H9 (cell line): Measurements from ENCODE around the gene ASXL3. TPM values are rescaled to one million over a fixed set of nuclear protein-coding genes. Genes with fewer than 3 reads are reported as not detected.
A peak's percentile ranks its signal among the peaks of the same experiment; 100 is the strongest.

Experiments used
- DNase-seq: peaks from one replicate; pipeline ENCODE4 v3.0.0-alpha.2; 2017
- H2AFZ ChIP-seq: one replicate; pipeline ENCODE4 v1.6.1; 2013; ENCODE audit warnings: mild to moderate bottlenecking, low read length, control low read depth, moderate library complexity
- H2AK5ac ChIP-seq: 2 replicates; pipeline ENCODE4 v1.6.1; 2013; ENCODE audit warnings: low read length, control low read depth, mixed read lengths; ENCODE audit not compliant: insufficient read length
- H2BK120ac ChIP-seq: one replicate; pipeline ENCODE4 v1.6.1; 2013; ENCODE audit warnings: low read depth, mild to moderate bottlenecking, low read length, control low read depth, inconsistent platforms; ENCODE audit not compliant: poor library complexity, severe bottlenecking
- H2BK12ac ChIP-seq: 2 replicates; pipeline ENCODE4 v1.6.1; 2013; ENCODE audit warnings: low read length, control low read depth, mixed read lengths, low read depth; ENCODE audit not compliant: insufficient read length
- H2BK15ac ChIP-seq: 2 replicates; pipeline ENCODE4 v1.6.1; 2013; ENCODE audit warnings: low read depth, low read length, control low read depth
- H2BK20ac ChIP-seq: one replicate; pipeline ENCODE4 v1.6.1; 2013; ENCODE audit warnings: low read depth, mild to moderate bottlenecking, low read length, control low read depth, inconsistent platforms; ENCODE audit not compliant: poor library complexity, severe bottlenecking
- H2BK5ac ChIP-seq: 2 replicates; pipeline ENCODE4 v1.6.1; 2013; ENCODE audit warnings: low read length, control low read depth, mixed read lengths; ENCODE audit not compliant: insufficient read length
- H3K14ac ChIP-seq: 2 replicates; pipeline ENCODE4 v1.6.1; 2013; ENCODE audit warnings: low read length, control low read depth; ENCODE audit not compliant: insufficient read depth
- H3K18ac ChIP-seq: 2 replicates; pipeline ENCODE4 v1.6.1; 2013; ENCODE audit warnings: low read depth, mild to moderate bottlenecking, mixed read lengths, low read length, control low read depth; ENCODE audit not compliant: insufficient read length
- H3K23ac ChIP-seq: 2 replicates; pipeline ENCODE4 v1.6.1; 2013; ENCODE audit warnings: low read length, control low read depth, mixed read lengths, low read depth; ENCODE audit not compliant: insufficient read length
- H3K23me2 ChIP-seq: 2 replicates; pipeline ENCODE4 v1.6.1; 2013; ENCODE audit warnings: low read depth, mild to moderate bottlenecking, mixed read lengths, low read length, control low read depth; ENCODE audit not compliant: insufficient read length, poor library complexity, severe bottlenecking
- H3K27ac ChIP-seq: 2 replicates; pipeline ENCODE4 v1.5.1; 2013; ENCODE audit warnings: low read length, control low read depth, mixed read lengths, low read depth; ENCODE audit not compliant: insufficient read length
- H3K27me3 ChIP-seq: 2 replicates; pipeline ENCODE4 v1.6.1; 2013; ENCODE audit warnings: low read length, control low read depth, inconsistent platforms; ENCODE audit not compliant: insufficient read depth
- H3K4ac ChIP-seq: 2 replicates; pipeline ENCODE4 v1.6.1; 2013; ENCODE audit warnings: low read depth, mild to moderate bottlenecking, control low read depth, inconsistent platforms, low read length, moderate library complexity
- H3K4me1 ChIP-seq: 2 replicates; pipeline ENCODE4 v1.6.1; 2013; ENCODE audit warnings: low read length, control low read depth, inconsistent platforms; ENCODE audit not compliant: insufficient read depth
- H3K4me2 ChIP-seq: 2 replicates; pipeline ENCODE4 v1.6.1; 2013; ENCODE audit warnings: low read length, control low read depth, mixed read lengths; ENCODE audit not compliant: insufficient read length, insufficient read depth
- H3K56ac ChIP-seq: 2 replicates; pipeline ENCODE4 v1.6.1; 2013; ENCODE audit warnings: low read depth, mild to moderate bottlenecking, mixed read lengths, low read length, control low read depth; ENCODE audit not compliant: insufficient read length
- H3K79me1 ChIP-seq: 2 replicates; pipeline ENCODE4 v1.6.1; 2013; ENCODE audit warnings: low read depth, mild to moderate bottlenecking, moderate library complexity, low read length, control low read depth, inconsistent platforms; ENCODE audit not compliant: insufficient read depth, poor library complexity, severe bottlenecking
- H3K79me2 ChIP-seq: 2 replicates; pipeline ENCODE4 v1.6.1; 2013; ENCODE audit warnings: low read length, control low read depth, inconsistent platforms; ENCODE audit not compliant: insufficient read depth
- H3K9ac ChIP-seq: 2 replicates; pipeline ENCODE4 v1.6.1; 2013; ENCODE audit warnings: low read length, control low read depth, mixed read lengths; ENCODE audit not compliant: insufficient read length; ENCODE audit errors: extremely low read depth
- H3K9me3 ChIP-seq: one replicate; pipeline ENCODE4 v1.6.1; 2013; ENCODE audit warnings: low read depth, low read length, inconsistent platforms; ENCODE audit not compliant: control insufficient read depth
- H3T11ph ChIP-seq: one replicate; pipeline ENCODE4 v1.6.1; 2013; ENCODE audit warnings: mild to moderate bottlenecking, low read length, control low read depth, inconsistent platforms
- H4K20me1 ChIP-seq: one replicate; pipeline ENCODE4 v1.6.1; 2013; ENCODE audit not compliant: control insufficient read depth, insufficient read length, insufficient read depth
- H4K5ac ChIP-seq: 2 replicates; pipeline ENCODE4 v1.6.1; 2013; ENCODE audit warnings: low read depth, mild to moderate bottlenecking, mixed read lengths, low read length, control low read depth; ENCODE audit not compliant: insufficient read length
- H4K8ac ChIP-seq: replicated peaks from 2 replicates; pipeline ENCODE4 v1.6.1; 2013; ENCODE audit warnings: low read length, control low read depth, mixed read lengths, low read depth; ENCODE audit not compliant: insufficient read length
- H4K91ac ChIP-seq: 2 replicates; pipeline ENCODE4 v1.6.1; 2013; ENCODE audit warnings: low read depth, mild to moderate bottlenecking, moderate library complexity, mixed read lengths, low read length, control low read depth; ENCODE audit not compliant: insufficient read length
- H3K27ac Mint-ChIP-seq, 3 experiments: 2 replicates in 2 of 3; 3 replicates in 1 of 3; pipeline ENCODE4 v1.8.0; 2020 to 2021; ENCODE audit warnings: mixed read lengths in 3 of 3, mild to moderate bottlenecking in 1 of 3, moderate library complexity in 1 of 3
- H3K27me3 Mint-ChIP-seq: 2 replicates; pipeline ENCODE4 v1.8.0; 2021; ENCODE audit warnings: low read depth, mild to moderate bottlenecking, moderate library complexity, mixed read lengths
- H3K36me3 Mint-ChIP-seq, 3 experiments: 2 replicates in 2 of 3; 3 replicates in 1 of 3; pipeline ENCODE4 v1.8.0; 2020 to 2021; ENCODE audit warnings: low read depth in 3 of 3, mixed read lengths in 3 of 3; ENCODE audit not compliant: insufficient read depth in 1 of 3
- H3K4me1 Mint-ChIP-seq, 2 experiments: 2 replicates each; pipeline ENCODE4 v1.8.0; 2020; ENCODE audit warnings: mixed read lengths in 2 of 2
- H3K4me3 Mint-ChIP-seq, 2 experiments: 2 replicates in 1 of 2; 3 replicates in 1 of 2; pipeline ENCODE4 v1.8.0; 2020 to 2021; ENCODE audit warnings: mild to moderate bottlenecking in 2 of 2, mixed read lengths in 2 of 2, moderate library complexity in 1 of 2
- H3K9me3 Mint-ChIP-seq, 2 experiments: 2 replicates in 1 of 2; 3 replicates in 1 of 2; pipeline ENCODE4 v1.8.0; 2020; ENCODE audit warnings: mild to moderate bottlenecking in 2 of 2, mixed read lengths in 2 of 2, moderate library complexity in 1 of 2
- CTCF ChIP-seq: fragments of 200-600 bp; sonication (generic); conservative IDR thresholded peaks from 3 replicates; pipeline ENCODE4 v1.8.0; 2021; ENCODE audit warnings: antibody characterized with exemption, mild to moderate bottlenecking
- WGBS: extraction: QIAGEN DNeasy Blood & Tissue Kit; methylation state at CpG from one replicate; pipeline ENCODE4 v1.1.7; 2013; ENCODE audit warnings: missing lambda C conversion rate, low lambda C conversion rate, mixed read lengths; ENCODE audit not compliant: insufficient read length; ENCODE audit errors: extremely low coverage; 5-methylcytosine and 5-hydroxymethylcytosine counted together
- total RNA-seq: library from RNA; stranded (reverse); gene quantifications from 2 replicates; pipeline ENCODE4 v1.2.1, GENCODE V29; 2021

Gene ASXL3
- total RNA-seq, 1 experiment from 2014 or later, result 0.35 TPM

GRCh38 chr18:33656889-33657448 lies 79.0 kb downstream of the ASXL3 start:
- Histone ChIP-seq H2BK20ac (no peak overlapping the region), H3K27me3 (no peaks in the 10 kb centered on the region), H2AFZ (no peak overlapping the region), H3K18ac (no peak overlapping the region), H4K8ac (no peak overlapping the region), H3K79me1 (no peaks in the 10 kb centered on the region), H2BK5ac (no peak overlapping the region), H3K9me3 (no peaks in the 10 kb centered on the region), H4K91ac (no peak overlapping the region), H3K4me1 (peaks cover 4% of the 10 kb centered on the region; the same call in 1 of the 2 replicates), H3K23ac (no peak overlapping the region), H3K14ac (no peak overlapping the region), H3K9ac (no peak overlapping the region), H2AK5ac (no peak overlapping the region), H3K4ac (no peak overlapping the region), H3K56ac (no peak overlapping the region), H3K4me2 (no peak overlapping the region), H3K27ac (no peak overlapping the region), H2BK120ac (no peak overlapping the region), H3K79me2 (no peaks in the 10 kb centered on the region), H3K23me2 (no peaks in the 10 kb centered on the region), H4K5ac (no peak overlapping the region), H2BK15ac (no peak overlapping the region), H2BK12ac (no peak overlapping the region), H3T11ph (no peak overlapping the region), H4K20me1 (no peaks in the 10 kb centered on the region)
- peaks cover 13 to 23% of the 10 kb centered on the region in 2 experiments for H3K4me1 Mint-ChIP-seq
- DNase-seq, result no peak
- H3K9me3 Mint-ChIP-seq, result no peaks in the 10 kb centered on the region
- no peak overlapping the region for H3K4me3 Mint-ChIP-seq
- no peaks in the 10 kb centered on the region for H3K36me3 Mint-ChIP-seq
- no peaks in the 10 kb centered on the region for H3K27me3 Mint-ChIP-seq
- no peak for TF ChIP-seq CTCF
- H3K27ac Mint-ChIP-seq, result 0 out of 7 replicates have a peak overlapping the region, but pooled peaks of 1 of the 3 experiments have one; percentile 7
- no CpG with 5 or more reads among the region's 2 CpGs for WGBS
